Cardiac septum (tissue), 1 donor: ENCODE results near the gene ALDH3B2. TPM values are rescaled to one million over a fixed set of nuclear protein-coding genes. Genes with fewer than 3 reads are reported as not detected.
"Not testable (repeated sequence)": the region's sequence is repeated elsewhere in the genome, so short reads cannot be mapped to it uniquely, and the experiment has no call there.

Source experiments
- DNase-seq: peaks from one replicate; pipeline ENCODE4 v3.0.0-alpha.2; 2020; ENCODE audit warnings: low spot score
- intact Hi-C: fragments of 100-400 bp; cut with DNase I; formaldehyde crosslinking; loops from one replicate; pipeline ENCODE4 v1.14.0; 2022
- long read RNA-seq: library from polyadenylated mRNA; unstranded; transcript quantifications from one replicate; pipeline ENCODE4 v2.0.0, GENCODE V29; 2021
- total RNA-seq: library from RNA; stranded (reverse); fragmentation: NEBNext Ultra II Directional; extraction: Animal tissue kit (Norgen Biotek cat#: 25700); gene quantifications from one replicate; pipeline ENCODE4 v1.2.1, GENCODE V29; 2021
- donor health status: DM: no; HTN: no; CAD: no.

ALDH3B2 gene, protein sequence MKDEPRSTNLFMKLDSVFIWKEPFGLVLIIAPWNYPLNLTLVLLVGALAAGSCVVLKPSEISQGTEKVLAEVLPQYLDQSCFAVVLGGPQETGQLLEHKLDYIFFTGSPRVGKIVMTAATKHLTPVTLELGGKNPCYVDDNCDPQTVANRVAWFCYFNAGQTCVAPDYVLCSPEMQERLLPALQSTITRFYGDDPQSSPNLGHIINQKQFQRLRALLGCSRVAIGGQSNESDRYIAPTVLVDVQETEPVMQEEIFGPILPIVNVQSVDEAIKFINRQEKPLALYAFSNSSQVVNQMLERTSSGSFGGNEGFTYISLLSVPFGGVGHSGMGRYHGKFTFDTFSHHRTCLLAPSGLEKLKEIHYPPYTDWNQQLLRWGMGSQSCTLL
- not detected for total RNA-seq
- long read RNA-seq, result 0 reads

DNA sequence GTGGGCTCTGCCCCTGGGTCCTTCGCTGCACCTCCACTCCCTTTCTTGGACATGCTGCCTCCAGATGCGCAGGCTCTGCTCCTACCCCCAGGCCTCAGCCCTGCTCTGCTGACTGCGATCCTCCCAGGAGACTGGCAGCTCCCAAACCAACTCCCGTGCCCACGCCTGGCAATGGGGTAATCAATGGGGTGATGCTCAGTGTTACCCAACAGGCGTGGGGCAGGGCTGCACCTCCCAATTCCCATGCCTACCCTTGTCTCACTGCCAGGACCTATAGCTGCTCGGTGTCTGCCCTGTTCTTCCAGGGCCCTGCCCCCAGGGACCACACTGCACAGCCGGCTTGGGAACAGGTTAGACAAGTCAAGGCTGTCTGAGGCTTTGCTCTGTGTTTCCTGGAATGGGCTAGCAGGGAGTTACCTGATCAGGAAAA is at the start of gene ALDH3B2:
Gene ALDH3B2, minus strand, starts transcription at position 182 of the 430 bp plus-strand sequence. CDS start 7,688 bp downstream, outside the sequence.
- intact Hi-C loops, result no loop called here

DNA sequence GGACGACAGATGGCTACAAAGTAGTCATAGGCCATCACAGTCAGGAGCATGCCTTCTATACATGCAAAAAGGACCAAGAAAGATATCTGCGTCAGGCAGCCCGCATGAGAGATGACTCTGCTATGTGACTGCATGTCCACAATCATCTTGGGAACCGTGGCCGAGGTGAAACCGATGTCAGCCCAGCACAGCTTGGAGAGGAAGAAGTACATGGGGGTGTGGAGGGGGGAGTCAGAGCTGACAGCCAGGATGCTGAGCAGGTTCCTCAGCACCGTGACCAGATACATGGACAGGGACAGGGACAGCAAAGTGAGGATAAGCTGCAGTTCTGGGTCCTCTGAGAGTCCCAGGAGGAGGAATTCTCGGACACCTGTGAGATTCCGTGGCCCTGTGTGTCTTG is 48.6 kb upstream of the ALDH3B2 start:
- DNase-seq, intact Hi-C loops: not testable (repeated sequence)

More for the DNA sequence above, at the start of gene ALDH3B2:
- no peak for DNase-seq

DNA sequence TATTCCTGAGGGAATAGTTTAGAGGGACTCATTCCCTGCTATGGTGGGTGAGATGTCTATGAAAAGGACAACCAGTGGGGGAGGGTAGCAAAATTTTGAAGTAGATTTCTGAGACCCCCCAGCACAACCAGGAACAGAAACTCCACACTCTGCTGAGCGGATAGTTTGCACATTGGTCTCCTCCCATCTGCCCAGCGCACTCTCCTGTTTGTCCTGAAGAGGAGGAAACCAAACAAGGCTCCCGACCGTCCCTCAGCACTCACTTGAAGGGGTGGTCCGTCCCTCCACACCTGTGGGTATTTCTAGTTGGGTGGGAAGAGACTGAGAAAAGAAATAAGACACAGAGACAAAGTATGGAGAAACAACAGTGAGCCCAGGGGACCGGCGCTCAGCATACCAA is 41.8 kb upstream of the ALDH3B2 start:
- DNase-seq, intact Hi-C loops: not testable (repeated sequence)

DNA sequence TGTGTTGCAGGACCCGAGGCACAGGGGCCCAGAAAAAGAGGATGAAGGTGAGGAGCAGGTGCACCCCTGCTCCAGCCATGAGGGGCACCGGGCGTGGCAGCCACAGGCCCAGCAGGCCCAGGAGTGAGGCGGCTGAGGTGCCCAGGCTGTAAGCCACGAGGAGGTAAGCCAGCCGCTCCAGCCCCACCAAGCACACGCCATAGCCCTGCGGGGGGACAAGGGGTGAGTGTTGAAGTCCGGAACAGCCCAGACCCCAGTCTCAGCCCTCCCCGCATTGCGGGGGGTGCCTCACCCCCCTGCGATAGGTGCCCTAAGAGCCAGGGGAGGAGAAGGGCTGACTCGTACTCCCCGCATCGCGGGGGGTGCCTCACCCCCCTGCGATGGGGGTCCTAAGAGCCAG is 41.4 kb upstream of the ALDH3B2 start:
- intact Hi-C loops, DNase-seq: not testable (repeated sequence)

DNA sequence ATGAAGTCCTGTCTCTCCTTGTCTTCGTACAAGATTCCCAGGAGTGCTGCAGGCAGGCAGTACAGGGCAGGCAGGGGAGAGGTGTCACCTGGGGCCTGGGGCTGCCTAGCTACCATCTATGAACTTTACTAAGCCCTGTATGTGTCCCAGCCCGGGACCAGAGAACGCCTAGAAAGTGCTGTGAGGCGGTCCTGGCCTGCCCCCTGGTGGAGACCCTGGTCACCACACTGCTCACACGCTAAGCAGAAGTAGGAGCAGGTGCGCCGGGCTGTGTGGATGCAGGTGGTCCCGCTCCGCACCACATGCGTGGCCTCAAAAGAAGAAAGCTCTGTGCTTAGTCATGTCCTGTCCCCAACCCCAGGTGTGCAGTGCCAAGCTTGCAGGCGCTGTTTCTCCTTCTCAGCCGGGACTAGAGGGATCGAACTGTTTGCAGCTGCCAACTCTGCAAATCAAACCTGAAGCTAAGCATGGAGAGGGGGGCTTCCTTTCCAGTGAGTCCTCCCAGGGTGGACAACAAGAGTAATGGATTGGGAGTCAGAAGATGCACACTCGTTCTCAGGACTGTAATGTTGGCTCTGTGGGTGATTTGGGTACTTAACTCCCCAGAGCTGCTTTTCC is 39.6 kb upstream of the ALDH3B2 start:
- intact Hi-C loops, DNase-seq: not testable (repeated sequence)

DNA sequence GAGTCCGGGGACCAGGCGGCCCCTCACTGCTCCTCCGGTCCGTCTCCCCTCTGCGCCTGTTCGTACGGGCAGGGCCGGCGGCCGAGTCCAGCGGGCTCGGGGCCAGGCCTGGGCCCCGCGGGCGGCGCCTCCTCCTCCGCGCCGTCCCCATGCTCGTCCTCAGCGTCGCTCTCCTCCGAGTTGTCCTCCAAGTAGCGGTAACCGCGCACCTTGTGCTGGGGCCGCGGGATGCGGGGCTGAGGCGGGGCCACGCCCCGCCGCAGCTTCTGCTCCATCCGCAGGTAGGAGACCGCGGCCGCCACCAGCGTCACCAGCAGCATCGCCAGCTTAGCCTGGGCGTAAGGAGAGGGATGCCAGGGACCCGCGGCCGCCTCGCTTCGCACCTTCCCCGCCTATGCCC is 37.3 kb upstream of the ALDH3B2 start:
- DNase-seq, intact Hi-C loops: not testable (repeated sequence)

DNA sequence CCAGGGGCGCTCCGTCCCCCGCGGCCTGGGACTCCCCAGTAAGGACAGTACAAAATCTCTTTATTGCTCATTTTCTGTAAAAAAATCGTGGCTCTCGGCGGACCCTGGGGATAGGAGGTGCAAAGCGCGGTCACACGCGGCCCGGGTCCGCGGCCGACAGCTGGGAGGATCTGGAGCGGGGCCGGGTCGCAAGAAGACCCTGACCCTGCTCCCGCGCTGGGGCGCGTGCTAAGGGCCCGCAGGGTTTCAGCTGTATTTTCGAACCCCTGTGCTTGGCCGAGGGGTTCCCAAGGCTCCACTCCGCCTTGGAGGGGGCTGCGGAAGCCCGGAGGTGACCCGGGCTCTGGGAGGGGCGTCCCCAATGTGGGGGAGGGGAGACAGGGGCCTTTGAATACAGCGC is 36.8 kb upstream of the ALDH3B2 start:
- intact Hi-C loops, DNase-seq: not testable (repeated sequence)

DNA sequence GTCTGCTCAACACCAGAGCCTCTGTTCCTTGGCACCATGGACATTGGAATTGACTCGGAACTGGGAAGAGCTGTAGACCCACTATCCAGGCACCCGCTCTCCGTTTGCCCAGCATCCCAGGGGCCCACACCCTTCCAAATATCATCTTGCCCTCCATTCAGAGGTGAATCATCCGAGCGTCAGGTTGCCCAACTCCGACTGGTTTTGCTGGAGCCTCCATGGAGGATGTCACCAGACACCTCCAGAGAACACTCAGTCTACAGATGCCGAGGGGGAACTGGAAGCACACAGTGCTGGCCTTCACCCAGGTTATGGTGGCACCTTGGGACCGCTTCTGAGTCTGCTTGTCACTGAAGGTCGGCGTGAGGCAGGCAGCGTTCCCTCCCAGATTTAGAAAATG is 35.4 kb upstream of the ALDH3B2 start:
- DNase-seq, intact Hi-C loops: not testable (repeated sequence)

DNA sequence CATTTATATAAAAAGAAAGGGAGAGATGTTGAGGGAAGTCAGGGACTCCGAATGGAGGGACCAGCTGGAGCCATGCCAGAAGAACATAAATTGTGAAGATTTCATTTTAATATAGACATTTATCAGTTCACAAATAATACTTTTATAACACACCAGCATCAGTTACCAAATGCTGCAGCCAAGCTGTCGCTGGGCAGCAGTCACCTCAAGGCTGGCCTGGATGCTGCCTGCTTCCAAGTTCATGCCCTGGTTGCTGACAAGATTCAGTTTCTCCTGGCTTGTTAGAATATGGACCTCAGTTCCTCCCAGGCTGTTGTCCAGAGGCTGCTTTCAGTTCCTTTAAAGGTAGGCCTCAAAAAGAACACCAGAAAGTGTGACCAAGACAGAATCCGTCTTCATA is 30.8 kb upstream of the ALDH3B2 start:
- intact Hi-C loops, result no loop called here
- no peak for DNase-seq

DNA sequence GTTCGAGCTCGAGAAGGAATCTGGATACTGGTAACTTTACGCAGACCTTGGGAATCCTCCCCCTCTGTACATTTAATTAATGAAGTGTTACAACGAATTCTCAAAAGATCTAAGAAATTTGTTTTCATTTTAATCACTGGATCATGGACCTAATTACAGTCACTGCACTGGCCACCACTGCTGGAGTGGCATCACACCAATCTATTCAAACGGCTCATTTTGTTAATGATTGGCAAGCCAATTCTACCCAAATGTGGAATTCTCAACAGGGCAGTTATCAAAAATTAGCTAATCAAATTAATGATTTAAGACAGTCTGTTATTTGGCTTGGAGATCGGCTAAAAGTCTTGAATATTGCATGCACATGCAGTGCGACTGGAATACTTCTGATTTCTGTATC is 30.1 kb upstream of the ALDH3B2 start:
- DNase-seq, result no peak
- intact Hi-C loops, result no loop called here

DNA sequence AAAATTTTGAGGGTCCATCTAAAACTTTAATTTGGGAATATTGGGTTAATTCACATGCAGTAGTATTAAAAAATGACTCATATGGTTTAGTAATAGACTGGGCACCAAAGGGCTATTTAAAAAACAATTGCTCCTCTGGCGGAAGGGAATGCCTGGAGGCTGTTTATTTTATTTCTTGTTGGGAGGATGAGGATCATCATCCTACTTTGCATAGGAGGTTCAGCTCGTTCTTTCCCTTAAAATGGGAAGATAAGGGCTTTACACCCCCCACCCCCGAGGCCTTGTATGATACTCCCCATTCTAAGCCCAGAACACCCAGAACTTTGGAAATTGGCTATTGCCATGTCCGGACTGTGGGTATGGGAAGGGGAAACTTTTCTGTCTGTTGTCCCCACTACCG is 29.3 kb upstream of the ALDH3B2 start:
- DNase-seq, intact Hi-C loops: not testable (repeated sequence)

DNA sequence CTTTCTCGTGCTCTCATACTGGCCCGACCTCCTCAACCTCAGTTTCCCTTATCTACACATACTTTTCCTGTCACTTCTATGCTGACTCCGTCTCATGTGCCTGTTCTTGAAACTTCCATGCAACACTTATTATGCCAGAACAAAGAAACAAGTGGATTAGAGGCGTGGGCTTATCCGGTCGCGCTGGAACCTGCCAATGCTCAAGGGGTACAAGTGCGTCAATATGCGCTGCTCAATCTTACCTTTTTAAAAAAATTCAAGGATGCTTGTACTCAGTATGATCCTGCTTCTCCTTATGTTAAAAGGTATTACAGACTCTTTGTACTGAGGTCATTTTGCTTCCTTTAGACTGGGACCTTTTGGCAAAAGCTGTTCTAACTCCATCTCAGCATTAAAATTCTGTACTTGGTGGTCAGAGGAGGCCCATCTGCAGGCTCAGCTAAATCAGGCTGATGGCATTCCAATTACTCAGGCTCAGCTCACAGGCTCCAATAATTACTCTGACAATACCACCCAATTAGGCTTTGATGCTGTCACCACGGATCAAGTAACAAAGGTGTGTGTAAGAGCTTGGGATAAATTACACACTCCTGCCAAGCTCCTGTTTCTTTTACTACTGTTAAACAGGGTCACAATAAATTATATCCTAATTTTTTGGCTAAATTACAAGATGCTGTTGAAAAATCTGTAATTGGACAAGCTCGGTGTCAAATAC is 26.3 kb upstream of the ALDH3B2 start:
- intact Hi-C loops, result no loop called here
- DNase-seq, result no peak

DNA sequence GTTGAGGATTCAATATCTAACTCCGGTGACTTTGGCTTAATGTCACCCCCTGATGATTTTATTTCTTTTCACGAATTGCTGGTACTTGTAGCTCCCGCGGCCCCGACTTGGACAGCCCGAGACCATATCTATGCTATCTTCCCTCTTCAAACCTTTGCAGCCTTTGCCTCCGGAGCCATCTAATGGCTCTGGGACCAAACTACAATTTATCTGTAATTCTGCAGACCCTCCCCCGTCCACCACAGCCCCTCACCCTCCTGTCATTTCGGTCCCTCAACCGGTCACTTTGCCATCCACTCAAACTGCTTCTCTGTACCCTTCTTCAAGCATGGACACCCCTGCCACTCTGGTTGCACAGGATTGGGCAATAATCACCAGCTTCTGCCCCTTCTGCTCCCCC is 25.7 kb upstream of the ALDH3B2 start:
- intact Hi-C loops, result no loop called here
- no peak for DNase-seq

DNA sequence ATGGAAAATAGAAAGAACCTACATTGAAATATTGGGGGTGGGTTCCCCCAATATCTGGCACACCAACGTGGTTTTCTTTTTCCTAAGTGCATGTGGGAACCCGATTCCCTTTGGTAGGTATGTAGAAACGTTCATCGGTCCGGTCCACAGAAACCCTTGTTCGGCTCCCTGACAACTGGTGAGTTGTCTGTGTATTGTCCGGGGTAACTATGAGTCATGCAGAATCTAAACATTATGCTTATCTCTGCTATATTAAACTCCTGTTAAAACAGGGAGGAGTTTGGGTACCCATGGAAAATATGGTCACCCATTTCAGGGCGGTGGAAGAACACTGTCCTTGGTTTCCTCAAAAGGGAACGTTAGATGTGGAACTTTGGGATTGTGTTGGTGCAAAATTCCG is 25.1 kb upstream of the ALDH3B2 start:
- intact Hi-C loops, result no loop called here
- DNase-seq, result no peak

DNA sequence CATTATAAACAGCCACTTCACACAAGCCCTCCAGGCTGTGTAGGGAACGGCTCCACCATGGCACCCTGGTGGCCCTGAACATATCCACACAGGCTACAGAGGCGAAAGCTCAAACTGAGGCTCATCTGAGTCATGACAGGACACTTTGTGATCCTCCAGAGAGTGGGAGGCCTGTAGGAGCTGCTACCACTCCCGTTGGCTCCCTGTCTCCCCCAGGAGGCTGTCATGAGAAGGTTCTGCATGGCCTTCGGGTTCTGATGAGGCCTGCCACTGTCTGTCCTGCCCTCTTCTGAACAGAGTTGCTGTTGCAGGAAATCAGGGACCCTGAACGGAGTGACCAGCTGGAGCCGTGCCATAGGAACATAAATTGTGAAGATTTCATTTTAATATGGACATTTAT is 23.8 kb upstream of the ALDH3B2 start:
- intact Hi-C loops, result no loop called here
- no peak for DNase-seq

DNA sequence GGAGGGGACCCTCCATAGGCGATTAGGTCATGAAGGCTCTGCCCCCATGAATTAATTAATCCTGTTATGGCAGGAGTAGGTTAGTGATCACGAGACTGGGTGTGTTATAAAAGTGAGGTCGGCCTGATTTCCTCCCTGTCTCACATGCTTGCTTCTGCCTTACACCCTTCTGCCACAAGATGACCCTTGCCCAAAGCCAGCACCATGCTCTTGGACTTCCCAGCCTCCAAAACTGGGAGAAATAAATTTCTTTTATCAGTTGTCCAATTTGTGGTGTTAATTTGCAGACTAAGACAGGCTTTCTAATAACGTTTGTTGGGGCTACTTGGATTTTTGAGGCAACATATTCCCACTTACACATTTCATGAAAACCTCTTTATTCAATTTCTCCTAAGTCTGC is 23.4 kb upstream of the ALDH3B2 start:
- no peak for DNase-seq
- intact Hi-C loops, result no loop called here

DNA sequence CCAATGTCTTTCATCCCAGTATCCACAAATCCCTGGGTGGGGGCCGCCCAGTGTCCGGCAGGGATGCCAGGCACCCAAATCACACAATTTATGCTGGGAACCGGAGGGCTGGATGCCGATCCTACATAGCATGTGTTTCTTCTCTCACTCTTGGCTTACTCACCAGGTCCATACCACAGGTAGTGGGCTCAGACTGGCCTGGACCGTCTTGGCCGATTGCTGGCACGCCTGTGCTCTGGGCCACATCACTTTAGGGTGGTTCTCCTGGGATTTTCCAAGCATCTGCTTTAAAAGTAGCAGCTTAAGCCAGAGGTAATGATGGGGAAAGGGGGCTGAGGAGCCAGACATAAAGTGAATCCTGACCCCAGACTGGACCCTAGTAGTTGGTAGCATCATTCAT is 22.6 kb upstream of the ALDH3B2 start:
- DNase-seq, result no peak
- intact Hi-C loops, result no loop called here

DNA sequence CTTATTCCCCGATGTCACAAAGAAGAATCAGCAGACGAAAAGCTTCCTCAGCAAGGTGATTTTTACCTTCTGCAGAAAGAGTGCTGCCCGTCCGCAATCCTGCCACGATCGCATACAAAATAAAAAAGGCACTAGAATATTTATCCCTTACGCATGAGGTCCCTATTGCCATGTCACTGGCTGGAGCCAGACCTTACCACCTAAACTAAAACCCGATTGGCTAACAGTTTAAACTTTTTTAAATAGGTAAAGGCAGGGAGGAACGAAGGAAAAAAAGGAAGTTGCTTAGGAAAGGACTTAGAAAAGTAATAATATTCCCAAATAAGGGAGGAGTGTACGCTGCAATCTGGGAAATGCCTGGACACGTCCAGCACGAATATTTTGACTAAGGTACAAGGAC is 21.2 kb upstream of the ALDH3B2 start:
- DNase-seq, result no peak
- intact Hi-C loops, result no loop called here

DNA sequence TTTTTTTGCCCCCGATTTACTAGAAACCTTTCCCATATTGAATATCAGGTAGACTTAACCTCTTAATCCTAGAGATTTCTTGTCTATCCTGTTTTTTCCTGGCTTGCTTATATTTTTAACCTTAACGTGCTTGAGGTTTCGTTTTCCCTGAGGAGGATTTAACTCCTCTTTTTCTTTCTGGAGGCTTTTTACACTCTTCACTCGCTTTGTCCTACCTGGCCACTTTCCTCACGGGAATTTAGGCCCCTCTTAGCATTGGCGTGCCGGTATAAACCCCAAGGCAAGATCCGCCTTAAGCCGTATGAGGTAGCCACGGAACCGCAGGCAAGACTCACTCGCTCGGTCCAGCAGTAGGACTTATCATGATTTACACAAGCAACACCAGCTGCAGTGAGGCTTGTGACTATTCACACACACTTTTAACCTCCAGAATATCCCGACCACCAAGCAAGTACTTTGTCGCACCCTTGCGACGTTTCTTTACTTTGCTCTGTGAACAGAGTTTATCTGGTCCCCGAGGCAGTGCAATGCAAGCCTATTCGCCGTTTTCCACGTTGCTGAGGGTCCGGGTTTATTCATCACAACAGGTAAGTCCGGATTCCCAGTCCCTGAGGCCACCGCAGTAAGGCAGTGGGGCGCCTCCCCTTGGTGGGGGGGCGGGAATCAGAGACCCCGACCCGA is 20.6 kb upstream of the ALDH3B2 start:
- DNase-seq, result no peak
- intact Hi-C loops, result no loop called here

DNA sequence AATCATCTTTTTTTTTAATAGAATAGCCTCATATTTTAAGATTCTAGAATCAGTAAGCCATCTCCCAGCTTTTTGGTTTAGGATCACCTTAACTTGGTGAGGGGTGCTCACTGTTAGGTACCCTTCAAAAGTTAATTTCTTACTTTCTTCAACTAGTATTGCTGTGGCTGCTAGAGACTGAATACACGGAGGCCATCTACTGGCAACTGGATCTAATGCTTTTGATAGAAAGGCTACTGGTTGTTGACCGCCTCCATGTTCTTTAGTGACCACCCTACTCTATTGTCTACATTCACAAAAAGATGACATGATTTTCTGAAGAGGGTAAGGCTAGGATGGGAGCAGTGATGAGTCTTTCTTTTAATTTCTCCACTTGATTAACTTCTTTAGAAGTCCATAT is 16.7 kb upstream of the ALDH3B2 start:
- DNase-seq, result no peak

More for the DNA sequence above, 16.7 kb upstream of the ALDH3B2 start:
- intact Hi-C loops, result no loop called here
